Measurements from ENCODE around the gene ATXN7L1.
"Not testable (repeated sequence)": the region's sequence is repeated elsewhere in the genome, so short reads cannot be mapped to it uniquely, and the experiment has no call there.

Gene ATXN7L1

GRCh38 chr7:105743351-105744090, 132.9 kb downstream of the ATXN7L1 start:
- no peak for DNase-seq (ENCODE audit: low spot score)

- no peak for DNase-seq (ENCODE audit: low spot score)
Measured at GRCh38 chr7:105742787-105743186, 133.6 kb downstream of the ATXN7L1 start.

- no peak for DNase-seq (ENCODE audit: low spot score)
Measured at GRCh38 chr7:105741982-105742381, 134.4 kb downstream of the ATXN7L1 start.

GRCh38 chr7:105738133-105738532, 138.3 kb downstream of the ATXN7L1 start:
- DNase-seq (ENCODE audit: low spot score), result no peak

- no peak for DNase-seq (ENCODE audit: low spot score)
Measured at GRCh38 chr7:105734233-105734632, 142.2 kb downstream of the ATXN7L1 start.

- DNase-seq (ENCODE audit: low spot score), result no peak
Measured at GRCh38 chr7:105731042-105731441, 145.4 kb downstream of the ATXN7L1 start.

- DNase-seq (ENCODE audit: low spot score), result no peak
Measured at GRCh38 chr7:105728028-105728427, 148.4 kb downstream of the ATXN7L1 start.

- DNase-seq (ENCODE audit: low spot score), result no peak
Measured at GRCh38 chr7:105724688-105725087, 151.7 kb downstream of the ATXN7L1 start.

GRCh38 chr7:105723572-105723971, 152.8 kb downstream of the ATXN7L1 start:
- DNase-seq (ENCODE audit: low spot score), result no peak

GRCh38 chr7:105721571-105722104, 154.8 kb downstream of the ATXN7L1 start:
- no peak for DNase-seq (ENCODE audit: low spot score)

GRCh38 chr7:105719919-105720318, 156.5 kb downstream of the ATXN7L1 start:
- no peak for DNase-seq (ENCODE audit: low spot score)

GRCh38 chr7:105719395-105719794, 157.0 kb downstream of the ATXN7L1 start:
- no peak for DNase-seq (ENCODE audit: low spot score)

GRCh38 chr7:105718511-105718925, 157.9 kb downstream of the ATXN7L1 start:
- DNase-seq (ENCODE audit: low spot score), result no peak

- no peak for DNase-seq (ENCODE audit: low spot score)
Measured at GRCh38 chr7:105715528-105715927, 160.9 kb downstream of the ATXN7L1 start.

GRCh38 chr7:105713488-105714465, 162.6 kb downstream of the ATXN7L1 start:
- no peak for DNase-seq (ENCODE audit: low spot score)

GRCh38 chr7:105712877-105713276, 163.5 kb downstream of the ATXN7L1 start:
- DNase-seq (ENCODE audit: low spot score), result no peak

GRCh38 chr7:105711726-105712402, 164.5 kb downstream of the ATXN7L1 start:
- DNase-seq (ENCODE audit: low spot score), result no peak

GRCh38 chr7:105710720-105711119, 165.7 kb downstream of the ATXN7L1 start:
- DNase-seq (ENCODE audit: low spot score), result not testable (repeated sequence)

GRCh38 chr7:105708763-105709080, 167.7 kb downstream of the ATXN7L1 start:
- no peak for DNase-seq (ENCODE audit: low spot score)

GRCh38 chr7:105707967-105708762, 168.2 kb downstream of the ATXN7L1 start:
- no peak for DNase-seq (ENCODE audit: low spot score)

GRCh38 chr7:105707381-105707780, 169.0 kb downstream of the ATXN7L1 start:
- DNase-seq (ENCODE audit: low spot score), result no peak

All from germinal center (tissue), 1 donor.